PC-3 (cell line): Measurements from ENCODE around the gene FURIN.

Source experiments
- EZH2phosphoT487 ChIP-seq: fragments of 300-600 bp; sonication (generic); IDR thresholded peaks from 2 replicates; pipeline ENCODE4 v1.6.1; 2018; ENCODE audit warnings: mild to moderate bottlenecking, antibody characterized with exemption, low read length, borderline replicate concordance
- TF ChIP-seq, protein P1 (sequence below): fragments of 300-600 bp; sonication (generic); conservative IDR thresholded peaks from 2 replicates; pipeline ENCODE4 v1.5.1; 2017; ENCODE audit warnings: antibody characterized with exemption, low read depth, mild to moderate bottlenecking, low read length

DNA sequence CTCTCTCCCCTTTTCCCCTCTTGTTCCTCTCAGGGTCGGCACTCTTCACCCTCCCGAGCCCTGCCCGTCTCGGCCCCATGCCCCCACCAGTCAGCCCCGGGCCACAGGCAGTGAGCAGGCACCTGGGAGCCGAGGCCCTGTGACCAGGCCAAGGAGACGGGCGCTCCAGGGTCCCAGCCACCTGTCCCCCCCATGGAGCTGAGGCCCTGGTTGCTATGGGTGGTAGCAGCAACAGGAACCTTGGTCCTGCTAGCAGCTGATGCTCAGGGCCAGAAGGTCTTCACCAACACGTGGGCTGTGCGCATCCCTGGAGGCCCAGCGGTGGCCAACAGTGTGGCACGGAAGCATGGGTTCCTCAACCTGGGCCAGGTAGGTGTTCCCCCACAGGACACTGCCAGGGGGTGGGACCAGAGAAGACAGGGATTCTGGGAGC lies 7.2 kb downstream of the FURIN start:
- TF ChIP-seq, protein P1, sequence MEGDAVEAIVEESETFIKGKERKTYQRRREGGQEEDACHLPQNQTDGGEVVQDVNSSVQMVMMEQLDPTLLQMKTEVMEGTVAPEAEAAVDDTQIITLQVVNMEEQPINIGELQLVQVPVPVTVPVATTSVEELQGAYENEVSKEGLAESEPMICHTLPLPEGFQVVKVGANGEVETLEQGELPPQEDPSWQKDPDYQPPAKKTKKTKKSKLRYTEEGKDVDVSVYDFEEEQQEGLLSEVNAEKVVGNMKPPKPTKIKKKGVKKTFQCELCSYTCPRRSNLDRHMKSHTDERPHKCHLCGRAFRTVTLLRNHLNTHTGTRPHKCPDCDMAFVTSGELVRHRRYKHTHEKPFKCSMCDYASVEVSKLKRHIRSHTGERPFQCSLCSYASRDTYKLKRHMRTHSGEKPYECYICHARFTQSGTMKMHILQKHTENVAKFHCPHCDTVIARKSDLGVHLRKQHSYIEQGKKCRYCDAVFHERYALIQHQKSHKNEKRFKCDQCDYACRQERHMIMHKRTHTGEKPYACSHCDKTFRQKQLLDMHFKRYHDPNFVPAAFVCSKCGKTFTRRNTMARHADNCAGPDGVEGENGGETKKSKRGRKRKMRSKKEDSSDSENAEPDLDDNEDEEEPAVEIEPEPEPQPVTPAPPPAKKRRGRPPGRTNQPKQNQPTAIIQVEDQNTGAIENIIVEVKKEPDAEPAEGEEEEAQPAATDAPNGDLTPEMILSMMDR = no peak
- TF ChIP-seq EZH2phosphoT487 = no peak
